ENCODE results near the gene NOVA2.
A peak's percentile ranks its signal among the peaks of the same experiment; 100 is the strongest.

Gene NOVA2

GRCh38 chr19:45889210-45889885 lies 84.3 kb downstream of the NOVA2 start:
- DNase-seq = no peak

- no peak for DNase-seq
Measured at GRCh38 chr19:45887200-45887710, 86.4 kb downstream of the NOVA2 start.

DNA sequence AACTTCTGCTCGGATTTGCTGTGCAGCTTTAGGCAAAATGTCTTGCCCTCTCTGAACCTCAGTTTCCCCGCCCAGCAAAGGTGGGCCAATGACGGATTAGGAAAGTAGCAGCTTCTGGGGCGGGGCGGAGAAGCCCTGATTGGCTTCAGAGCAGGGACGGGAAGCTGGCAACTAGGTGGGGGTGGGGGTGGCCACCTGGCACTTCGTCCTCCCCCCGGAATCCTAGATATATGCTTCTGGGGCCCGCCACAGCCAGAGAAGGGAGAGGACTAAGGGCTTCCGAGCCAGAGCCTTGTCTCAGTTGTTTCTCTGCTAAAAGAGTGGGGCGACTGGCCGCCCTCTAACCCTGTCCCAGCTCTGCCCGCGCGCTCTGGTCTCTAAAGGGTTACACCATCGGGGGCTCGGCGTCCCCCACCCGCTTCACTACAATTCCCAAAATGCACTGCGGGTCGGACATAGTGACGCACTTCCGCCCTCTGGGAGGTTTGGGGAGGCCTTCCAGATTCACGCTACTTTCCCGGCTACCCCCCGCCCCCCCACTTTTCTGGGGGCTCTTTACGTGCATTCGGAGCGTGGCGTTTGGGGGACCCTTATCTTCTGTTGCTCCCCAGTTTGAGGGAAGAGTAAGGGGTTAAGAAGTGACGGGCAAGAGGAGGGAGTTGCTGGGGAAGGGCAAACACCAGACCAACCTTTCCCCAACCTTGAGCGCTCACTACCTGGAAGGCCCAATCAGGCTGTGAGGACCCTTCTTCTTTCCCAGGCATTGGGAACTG lies 87.1 kb downstream of the NOVA2 start:
- peak; percentile 65 for DNase-seq

- peak; percentile 81 for DNase-seq
Measured at GRCh38 chr19:45885556-45886426, 87.9 kb downstream of the NOVA2 start, which contains the start of gene IRF2BP1. TSS of gene IRF2BP1 (minus strand) at chr19:45886141. CDS start at chr19:45885774, 367 bp downstream.

- no peak for DNase-seq
Measured at GRCh38 chr19:45884682-45885555, 88.7 kb downstream of the NOVA2 start.

- no peak for DNase-seq
Measured at GRCh38 chr19:45883881-45884681, 89.6 kb downstream of the NOVA2 start.

All from NCI-H1048 (cell line).